GM19025 (cell line): ENCODE results near the gene MDH2.
"Not testable (repeated sequence)": the region's sequence is repeated elsewhere in the genome, so short reads cannot be mapped to it uniquely, and the experiment has no call there.

ENCODE experiments used
- ATAC-seq: cut with Tn5 transposase; IDR thresholded peaks from one replicate; pipeline ENCODE4 v1.9.1; 2021; ENCODE audit warnings: mild to moderate bottlenecking, low read depth, moderate library complexity; ENCODE audit not compliant: unreplicated experiment

MDH2 gene

GRCh38 chr7:76044375-76044865 is 3.5 kb upstream of the MDH2 start:
- ATAC-seq = no peak

DNA sequence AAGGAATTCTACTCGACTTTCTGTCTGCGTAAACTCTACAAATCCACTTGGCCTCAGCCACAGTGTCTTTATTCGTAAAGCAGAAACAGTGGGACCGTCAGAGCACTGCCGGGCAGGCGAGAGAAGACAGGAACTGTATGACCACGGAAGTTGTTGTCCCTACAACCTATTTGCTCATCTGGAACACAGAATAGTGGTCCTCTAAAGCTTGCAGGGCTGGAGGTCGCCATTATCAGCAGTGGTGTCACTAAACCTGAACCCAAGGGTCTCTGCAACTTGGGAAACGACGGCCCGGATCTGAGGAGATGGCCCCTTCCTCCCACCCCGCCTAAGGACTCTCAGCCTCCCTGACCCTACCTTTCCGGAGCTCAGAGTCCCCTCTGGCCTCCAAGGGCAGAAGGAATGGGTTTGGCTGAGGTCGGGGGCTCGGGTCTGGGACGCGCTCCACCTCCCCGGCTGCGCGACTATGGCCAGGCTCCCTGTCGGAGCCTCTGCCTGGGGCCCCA is 548 bp upstream of the MDH2 start:
- ATAC-seq = no peak

GRCh38 chr7:76048668-76048988 is 722 bp downstream of the MDH2 start:
- ATAC-seq = no peak

- ATAC-seq = no peak
These were observed 1.4 kb downstream of the MDH2 start for GRCh38 chr7:76049295-76049694.

GRCh38 chr7:76050545-76050944 is 2.6 kb downstream of the MDH2 start:
- ATAC-seq = no peak

DNA sequence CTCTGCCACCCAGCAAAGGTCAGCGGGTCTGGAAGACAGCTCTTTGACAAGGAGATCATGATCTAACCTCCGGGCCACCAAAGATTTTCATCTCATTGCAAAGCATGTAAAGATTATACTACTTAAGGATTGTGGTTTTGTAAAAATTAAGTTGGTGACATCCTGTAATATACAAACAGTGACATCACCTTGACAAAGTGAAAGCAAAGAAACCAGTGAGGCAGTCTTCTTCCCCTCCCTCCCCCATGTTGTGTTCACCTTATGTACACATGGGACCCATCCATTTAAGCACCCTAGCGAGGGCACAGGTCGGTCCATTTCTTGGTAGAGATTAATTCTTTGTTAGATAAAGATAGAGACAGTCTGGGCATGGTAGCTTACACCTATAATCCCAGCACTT is 3.9 kb downstream of the MDH2 start:
- ATAC-seq = no peak

DNA sequence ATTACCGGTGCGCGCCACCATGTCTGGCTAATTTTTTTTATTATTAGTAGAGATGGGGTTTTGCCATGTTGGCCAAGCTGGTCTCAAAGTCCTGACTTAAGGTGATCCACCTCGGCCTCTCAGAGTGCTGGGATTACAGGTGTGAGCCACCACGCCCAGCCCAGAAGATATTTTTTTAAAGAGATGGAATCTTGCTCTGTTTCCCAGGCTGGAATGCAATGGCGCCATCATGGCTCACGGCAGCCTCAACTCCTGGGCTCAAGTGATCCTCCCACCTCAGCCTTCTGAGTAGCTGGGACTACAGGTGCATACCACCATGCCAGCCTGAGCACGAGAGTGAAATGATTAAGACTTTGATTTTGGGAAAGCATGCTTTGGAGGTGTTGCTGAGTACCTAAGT is 4.8 kb downstream of the MDH2 start:
- ATAC-seq = not testable (repeated sequence)

DNA sequence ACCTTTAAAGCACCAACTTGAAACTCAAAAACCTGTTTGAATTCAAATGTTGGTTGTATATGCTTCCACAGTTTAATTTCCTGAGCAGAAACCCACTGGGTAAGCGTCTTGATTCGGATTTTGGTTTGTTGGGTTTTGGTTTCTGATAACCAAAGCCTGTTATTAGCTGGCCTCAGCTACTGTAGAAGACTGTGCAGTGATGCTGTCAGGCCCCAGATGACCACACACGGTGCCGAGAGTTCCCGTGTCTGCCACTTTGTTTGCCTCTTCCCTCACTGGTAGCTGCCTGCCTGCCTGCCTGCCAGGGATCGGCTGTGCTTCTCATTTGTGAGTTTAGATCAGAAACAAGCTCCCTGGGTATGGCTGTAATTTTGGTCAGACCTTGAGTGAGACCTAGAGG is 5.6 kb downstream of the MDH2 start:
- ATAC-seq = no peak

- no peak for ATAC-seq
These were observed 6.5 kb downstream of the MDH2 start for GRCh38 chr7:76054123-76055120.

- ATAC-seq = no peak
These were observed 8.3 kb downstream of the MDH2 start for GRCh38 chr7:76056241-76056640.

- ATAC-seq = no peak
These were observed 9.4 kb downstream of the MDH2 start for GRCh38 chr7:76057103-76057812.

- ATAC-seq = no peak
These were observed 9.9 kb downstream of the MDH2 start for GRCh38 chr7:76057813-76058145.

- ATAC-seq = not testable (repeated sequence)
These were observed 10.8 kb downstream of the MDH2 start for GRCh38 chr7:76058745-76059144.

DNA sequence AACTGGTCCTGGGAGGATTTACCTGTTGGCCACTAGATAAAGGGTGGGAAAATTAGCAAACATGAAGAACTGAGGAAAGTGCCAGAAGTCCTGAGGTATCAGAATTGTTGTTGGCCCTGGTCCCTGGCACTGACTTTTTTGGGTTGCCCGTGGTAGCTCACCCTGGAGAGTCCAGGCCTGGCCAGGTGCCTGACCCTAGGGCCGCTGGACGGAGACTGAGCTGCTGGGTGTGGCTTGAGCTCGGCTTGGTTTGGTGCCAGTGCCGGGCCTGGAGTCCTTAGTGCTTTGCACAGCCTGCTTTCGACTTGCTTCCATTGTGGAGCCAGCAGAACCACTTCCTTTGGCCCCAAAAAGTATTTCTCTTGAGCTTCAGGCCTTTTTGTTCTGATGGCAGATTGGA is 12.9 kb downstream of the MDH2 start:
- ATAC-seq = no peak

GRCh38 chr7:76062254-76062653 is 14.3 kb downstream of the MDH2 start:
- ATAC-seq = no peak

GRCh38 chr7:76063114-76063513 is 15.2 kb downstream of the MDH2 start:
- no peak for ATAC-seq

GRCh38 chr7:76063525-76063924 is 15.6 kb downstream of the MDH2 start:
- ATAC-seq = no peak

DNA sequence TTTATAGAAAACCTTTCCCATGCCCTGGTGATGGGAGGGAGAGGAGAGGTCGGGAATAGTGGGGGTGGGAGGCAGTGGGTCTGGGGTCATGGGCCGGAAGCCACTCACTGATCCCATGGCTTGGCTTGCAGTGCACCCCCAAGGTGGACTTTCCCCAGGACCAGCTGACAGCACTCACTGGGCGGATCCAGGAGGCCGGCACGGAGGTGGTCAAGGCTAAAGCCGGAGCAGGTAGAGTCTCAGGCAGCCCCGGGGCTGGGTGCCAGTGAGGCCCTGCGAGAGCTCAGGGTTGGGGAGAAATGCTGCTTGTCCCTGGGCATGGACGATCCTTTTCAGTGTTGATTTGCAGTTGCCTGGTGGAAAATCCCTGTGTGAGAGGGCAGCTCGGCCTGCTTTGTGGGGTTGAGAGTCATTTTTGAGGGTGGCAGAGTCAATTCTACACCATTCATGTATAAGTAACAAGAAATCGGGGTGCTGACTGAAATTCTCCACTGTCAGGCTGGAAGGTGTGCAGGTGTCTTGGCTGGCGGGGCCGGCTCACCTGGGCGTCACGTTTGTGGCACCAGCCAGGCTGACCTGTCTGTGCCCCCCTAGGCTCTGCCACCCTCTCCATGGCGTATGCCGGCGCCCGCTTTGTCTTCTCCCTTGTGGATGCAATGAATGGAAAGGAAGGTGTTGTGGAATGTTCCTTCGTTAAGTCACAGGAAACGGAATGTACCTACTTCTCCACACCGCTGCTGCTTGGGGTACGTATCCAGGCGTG is 16.5 kb downstream of the MDH2 start:
- ATAC-seq = no peak

DNA sequence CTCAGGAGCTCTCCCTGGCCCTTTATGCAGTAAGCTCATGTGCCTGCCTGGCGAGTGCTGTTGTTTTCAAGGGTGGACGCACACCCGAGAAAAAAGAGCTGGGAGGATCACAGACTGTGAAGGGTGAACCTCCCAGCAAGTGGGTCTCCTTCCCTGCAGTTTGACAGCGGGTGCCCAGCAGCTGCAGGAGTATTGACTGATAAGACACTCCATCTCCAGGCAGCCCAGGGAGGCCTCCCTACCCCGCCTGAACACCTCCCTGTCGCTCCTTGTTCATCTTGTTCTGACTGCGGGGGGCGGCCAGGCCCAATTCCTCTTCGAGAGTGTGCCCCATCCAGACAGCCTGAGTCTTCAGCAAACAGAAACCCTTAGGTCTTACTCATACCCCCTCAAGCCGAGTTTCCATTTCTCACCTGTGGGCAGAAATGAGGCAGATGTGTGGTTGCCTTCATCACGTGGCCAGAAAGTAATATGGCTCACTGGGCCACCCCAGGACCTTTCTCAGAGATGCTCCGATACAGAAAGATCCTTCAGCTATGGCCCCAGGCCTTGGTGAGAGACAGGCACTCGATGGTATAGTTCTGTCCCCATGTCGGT is 17.2 kb downstream of the MDH2 start:
- ATAC-seq = no peak

DNA sequence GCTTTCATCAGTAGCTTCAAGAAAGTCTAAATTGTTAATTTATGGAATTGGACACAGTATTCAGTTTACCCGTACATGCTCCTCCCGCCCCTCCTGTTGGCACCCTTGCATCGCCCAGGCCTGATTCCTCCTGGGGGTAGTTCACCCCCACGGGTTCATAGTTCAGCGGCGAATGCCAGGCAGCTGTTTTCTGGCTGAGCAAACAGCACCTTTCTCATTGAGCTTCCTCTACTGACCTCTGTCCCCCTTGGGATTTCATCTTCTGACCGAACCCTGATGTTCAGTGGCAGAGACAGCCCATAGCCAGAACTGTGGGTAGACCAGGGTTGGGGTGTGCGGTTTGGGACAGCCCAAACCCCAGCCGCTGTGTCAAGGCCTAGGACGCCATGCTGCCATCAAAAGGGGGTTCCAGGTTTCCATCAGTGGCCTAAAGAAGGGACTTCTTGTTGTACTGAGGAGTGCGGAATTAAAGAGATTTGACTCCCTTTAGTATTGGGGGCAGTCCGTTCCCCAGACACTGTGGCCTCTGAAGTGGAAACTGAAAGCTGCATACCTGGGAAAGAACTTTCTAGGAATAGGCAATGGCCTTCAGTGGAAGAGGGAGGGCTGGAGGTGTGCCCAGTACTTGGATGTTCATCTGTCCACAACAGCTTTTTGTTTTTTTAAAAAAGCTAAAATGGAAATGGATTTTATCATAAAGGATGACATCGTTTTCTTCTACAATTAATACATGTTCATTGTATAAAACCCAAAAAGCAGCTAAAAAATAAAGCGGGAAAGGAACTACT is 19.0 kb downstream of the MDH2 start:
- no peak for ATAC-seq
